Esophagus muscularis mucosa (tissue), 3 donors: ENCODE data around the gene WDR27.

Source experiments
- POLR2A ChIP-seq: fragments of 450-650 bp; IDR thresholded peaks from one replicate; pipeline ENCODE4 v1.6.1; 2017; ENCODE audit warnings: antibody characterized with exemption, moderate library complexity, mild to moderate bottlenecking, low read depth
- POLR2AphosphoS5 ChIP-seq, 2 donors: sonication (generic); formaldehyde crosslinking; IDR thresholded peaks; one replicate each; pipeline ENCODE4 v1.6.1; 2017; ENCODE audit warnings: antibody characterized with exemption in 2 of 2
- TF ChIP-seq, protein P1 (sequence below), 3 experiments: fragments of 200-600 bp in 2 of 3; fragments of 450-650 bp in 1 of 3; sonication (generic) in 2 of 3; IDR thresholded peaks; one replicate each; pipeline ENCODE4 v1.5.1; 2017 to 2019; ENCODE audit warnings: antibody characterized with exemption in 3 of 3, mild to moderate bottlenecking in 2 of 3, moderate library complexity in 1 of 3

DNA sequence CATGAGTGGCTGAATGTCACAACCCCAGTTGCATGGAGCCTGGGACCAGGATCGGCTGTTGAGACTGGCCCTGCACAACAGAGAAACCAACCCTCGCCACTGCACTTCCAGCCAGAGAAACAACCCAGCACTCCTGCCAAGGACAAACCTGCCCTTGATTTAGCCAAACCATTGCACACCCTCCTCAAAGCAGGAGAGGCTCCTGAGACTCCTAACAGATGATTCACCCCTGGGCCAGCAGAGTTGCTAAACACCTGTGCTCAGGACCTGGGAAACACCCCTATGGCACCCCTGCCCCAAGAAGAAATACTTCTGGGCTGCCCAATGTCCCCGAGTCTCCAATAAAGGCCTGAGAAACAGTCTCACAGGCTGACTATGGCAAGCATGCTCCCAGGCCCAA lies 17.8 kb downstream of the WDR27 start:
- TF ChIP-seq POLR2A (no peak), POLR2AphosphoS5 (IDR thresholded peaks at IDR 0.05) (no peak)
- TF ChIP-seq, protein P1, sequence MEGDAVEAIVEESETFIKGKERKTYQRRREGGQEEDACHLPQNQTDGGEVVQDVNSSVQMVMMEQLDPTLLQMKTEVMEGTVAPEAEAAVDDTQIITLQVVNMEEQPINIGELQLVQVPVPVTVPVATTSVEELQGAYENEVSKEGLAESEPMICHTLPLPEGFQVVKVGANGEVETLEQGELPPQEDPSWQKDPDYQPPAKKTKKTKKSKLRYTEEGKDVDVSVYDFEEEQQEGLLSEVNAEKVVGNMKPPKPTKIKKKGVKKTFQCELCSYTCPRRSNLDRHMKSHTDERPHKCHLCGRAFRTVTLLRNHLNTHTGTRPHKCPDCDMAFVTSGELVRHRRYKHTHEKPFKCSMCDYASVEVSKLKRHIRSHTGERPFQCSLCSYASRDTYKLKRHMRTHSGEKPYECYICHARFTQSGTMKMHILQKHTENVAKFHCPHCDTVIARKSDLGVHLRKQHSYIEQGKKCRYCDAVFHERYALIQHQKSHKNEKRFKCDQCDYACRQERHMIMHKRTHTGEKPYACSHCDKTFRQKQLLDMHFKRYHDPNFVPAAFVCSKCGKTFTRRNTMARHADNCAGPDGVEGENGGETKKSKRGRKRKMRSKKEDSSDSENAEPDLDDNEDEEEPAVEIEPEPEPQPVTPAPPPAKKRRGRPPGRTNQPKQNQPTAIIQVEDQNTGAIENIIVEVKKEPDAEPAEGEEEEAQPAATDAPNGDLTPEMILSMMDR (IDR thresholded peaks at IDR 0.05), result no peak
